HG03521 (cell line): ENCODE results near the gene SERPINA4.
"Not testable (repeated sequence)": the region's sequence is repeated elsewhere in the genome, so short reads cannot be mapped to it uniquely, and the experiment has no call there.

ENCODE experiments used
- ATAC-seq: cut with Tn5 transposase; IDR thresholded peaks from one replicate; pipeline ENCODE4 v1.9.1; 2021; ENCODE audit warnings: mild to moderate bottlenecking, moderate library complexity; ENCODE audit not compliant: unreplicated experiment

Gene SERPINA4

DNA sequence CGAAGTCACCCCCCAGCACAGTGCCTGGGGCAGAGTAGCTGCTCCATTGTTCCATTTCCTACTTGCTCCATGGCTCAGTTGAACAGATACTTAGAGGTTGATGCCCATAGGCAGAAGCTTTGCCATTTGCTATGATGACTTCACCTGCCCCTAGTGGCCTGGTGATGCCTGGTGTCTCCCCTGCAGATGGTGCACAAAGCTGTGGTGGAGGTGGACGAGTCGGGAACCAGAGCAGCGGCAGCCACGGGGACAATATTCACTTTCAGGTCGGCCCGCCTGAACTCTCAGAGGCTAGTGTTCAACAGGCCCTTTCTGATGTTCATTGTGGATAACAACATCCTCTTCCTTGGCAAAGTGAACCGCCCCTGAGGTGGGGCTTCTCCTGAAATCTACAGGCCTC is 30.6 kb downstream of the SERPINA4 start:
- no peak for ATAC-seq

DNA sequence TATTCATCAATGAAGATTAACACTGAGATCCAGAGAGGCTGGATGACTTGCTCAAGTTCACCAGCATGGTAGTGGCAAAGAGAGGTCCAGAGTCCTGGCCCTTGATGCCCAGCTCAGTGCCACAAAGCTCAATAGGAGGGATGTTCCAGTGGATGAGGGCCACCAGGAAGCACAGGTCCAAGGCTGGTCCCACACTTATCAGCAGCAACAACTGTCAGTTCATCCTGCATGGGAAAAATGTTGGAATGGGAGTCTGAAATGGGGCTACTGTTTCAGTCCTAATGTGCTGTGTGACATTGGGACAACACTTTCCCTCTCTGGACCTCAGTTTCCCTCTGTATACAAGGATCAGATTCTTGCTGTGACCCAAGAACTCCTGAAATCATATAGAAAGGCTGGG is 31.2 kb downstream of the SERPINA4 start:
- no peak for ATAC-seq

DNA sequence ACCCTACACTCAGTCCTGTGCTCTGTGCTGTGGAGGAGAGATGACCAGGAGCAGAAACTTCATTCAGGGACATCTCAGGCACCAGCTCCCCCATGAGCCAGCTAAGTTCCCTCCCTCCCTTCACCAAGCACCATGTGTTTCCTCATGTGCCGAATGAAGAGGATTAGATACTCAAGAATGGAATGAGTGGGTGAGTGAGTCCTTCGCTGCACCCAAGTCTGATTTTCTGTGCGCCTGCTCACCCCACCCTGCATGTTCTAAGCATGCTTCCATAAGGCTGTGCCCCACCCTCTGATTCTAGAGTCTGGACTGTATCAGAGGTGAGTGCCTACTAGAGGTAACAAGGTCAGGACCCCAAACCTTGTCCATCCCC is 32.1 kb downstream of the SERPINA4 start:
- ATAC-seq: no peak

DNA sequence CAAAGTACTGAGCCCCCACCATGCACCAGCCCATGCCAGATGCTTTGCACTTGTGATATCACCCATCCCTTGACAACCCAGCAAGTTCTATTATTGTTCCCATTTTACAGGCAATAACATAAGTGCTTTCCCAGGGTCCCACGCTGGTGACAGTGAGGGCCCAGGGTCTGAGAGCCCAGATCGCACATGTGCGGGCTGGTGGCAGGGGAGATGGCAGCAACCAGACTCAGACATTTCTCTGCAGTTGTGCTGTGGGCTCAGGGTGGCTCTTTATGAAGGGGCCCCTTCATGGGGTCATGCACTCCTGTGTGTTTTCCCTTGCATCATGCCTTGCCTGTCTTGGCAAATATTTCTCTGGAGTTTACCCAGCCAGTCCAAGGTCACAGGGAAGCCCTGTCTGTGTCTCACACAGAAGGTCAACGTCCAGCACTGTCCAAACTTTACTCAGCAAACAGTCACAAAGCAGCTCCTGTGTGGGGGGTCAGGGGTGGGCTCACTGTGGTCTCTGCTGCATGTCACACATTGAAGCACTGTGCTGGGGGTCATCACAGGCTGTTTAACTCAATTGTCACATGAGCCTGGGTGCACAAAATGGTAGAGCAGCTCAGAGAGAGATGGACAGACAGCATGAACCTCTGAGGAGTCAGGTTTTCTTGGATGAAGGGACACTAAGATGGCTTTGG is 32.6 kb downstream of the SERPINA4 start:
- ATAC-seq: no peak

DNA sequence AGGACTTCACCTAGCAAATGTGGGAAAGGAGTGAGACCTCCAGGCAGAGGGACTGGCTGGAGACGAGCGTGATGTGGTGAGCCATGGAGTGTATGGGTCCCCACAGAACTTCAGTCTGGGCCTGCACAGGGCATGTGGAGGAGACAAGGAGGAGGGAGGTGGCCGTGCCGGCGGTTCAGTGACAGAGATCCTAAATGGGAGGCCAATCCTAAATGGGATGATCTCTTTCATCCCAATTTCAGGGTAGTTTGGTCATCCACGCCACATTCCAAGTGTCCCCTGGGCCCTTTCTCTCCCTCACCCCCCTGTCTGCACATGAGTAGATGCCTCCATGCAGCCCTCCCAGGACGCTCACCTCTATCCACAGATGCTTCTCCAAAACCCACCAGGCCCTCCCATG is 33.2 kb downstream of the SERPINA4 start:
- ATAC-seq: no peak

DNA sequence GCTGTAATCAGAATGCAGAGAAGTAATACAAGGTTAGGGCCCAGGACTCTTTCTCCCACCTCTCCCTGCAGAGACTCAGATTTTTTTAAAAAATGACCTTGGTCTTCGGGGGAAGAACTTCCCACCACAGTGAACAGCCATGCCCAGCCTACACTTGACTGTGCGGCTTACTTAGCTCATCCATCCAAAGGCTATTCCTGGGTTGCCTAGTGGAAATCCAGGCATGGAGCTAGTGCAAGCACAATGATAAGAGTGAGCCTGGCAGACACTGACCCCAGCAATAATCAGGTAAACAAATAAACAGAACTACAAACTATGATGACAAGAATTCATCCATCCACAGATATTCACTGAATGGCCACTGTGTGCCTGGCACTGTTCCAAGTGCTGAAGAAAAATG is 34.7 kb downstream of the SERPINA4 start:
- no peak for ATAC-seq

DNA sequence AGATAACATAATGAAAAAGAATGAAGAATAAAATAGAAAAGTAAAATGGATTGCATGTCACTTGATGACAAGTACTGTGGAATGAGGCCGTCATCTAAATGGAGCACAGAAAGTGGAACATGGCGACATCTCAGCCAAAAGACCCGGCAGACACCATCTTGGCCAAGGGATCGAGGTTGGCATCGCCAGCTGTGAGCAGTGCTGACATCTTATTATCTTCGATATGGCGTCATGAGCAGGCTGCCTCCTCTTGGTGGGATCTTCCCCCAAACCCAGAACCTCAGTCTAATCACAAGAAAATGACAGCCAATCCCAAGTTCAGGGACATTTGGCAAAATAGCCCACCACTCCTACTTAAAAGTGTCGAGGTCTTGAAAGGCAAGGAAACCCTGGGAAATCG is 35.1 kb downstream of the SERPINA4 start:
- ATAC-seq: no peak

DNA sequence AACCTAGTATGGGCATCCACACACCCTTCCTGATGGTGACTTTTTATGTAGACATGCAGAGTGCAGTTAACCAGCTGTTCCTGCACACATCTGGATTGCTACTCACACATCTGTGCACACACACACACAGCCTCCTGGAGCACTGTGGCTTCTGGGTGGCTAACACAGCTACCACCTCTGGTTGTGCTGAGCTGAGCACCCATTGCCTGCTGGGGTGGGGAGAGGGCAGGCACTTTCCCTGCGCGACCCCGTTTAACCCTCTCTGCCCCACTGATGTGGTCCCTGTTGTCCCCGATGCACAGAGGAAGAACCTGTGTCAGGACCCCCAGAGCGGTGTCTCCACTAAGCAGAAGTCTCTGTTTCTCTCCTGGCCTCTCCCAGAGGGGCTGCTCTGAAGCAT is 36.5 kb downstream of the SERPINA4 start:
- ATAC-seq: no peak

DNA sequence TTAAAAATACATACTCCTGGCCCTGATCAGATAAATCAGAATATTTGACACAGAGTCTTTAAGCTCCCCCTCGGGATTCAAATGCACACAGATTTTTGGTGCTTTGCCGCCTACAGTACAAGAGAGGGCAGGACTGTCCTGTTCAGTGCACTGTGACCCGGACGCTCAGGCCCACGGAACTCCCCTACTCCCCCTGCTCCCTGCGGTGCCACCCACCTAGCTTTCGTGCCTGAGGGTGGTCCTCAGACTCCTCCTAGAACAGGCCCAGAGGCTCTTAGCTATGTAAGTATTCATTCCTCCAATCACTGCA is 37.2 kb downstream of the SERPINA4 start:
- ATAC-seq: no peak

DNA sequence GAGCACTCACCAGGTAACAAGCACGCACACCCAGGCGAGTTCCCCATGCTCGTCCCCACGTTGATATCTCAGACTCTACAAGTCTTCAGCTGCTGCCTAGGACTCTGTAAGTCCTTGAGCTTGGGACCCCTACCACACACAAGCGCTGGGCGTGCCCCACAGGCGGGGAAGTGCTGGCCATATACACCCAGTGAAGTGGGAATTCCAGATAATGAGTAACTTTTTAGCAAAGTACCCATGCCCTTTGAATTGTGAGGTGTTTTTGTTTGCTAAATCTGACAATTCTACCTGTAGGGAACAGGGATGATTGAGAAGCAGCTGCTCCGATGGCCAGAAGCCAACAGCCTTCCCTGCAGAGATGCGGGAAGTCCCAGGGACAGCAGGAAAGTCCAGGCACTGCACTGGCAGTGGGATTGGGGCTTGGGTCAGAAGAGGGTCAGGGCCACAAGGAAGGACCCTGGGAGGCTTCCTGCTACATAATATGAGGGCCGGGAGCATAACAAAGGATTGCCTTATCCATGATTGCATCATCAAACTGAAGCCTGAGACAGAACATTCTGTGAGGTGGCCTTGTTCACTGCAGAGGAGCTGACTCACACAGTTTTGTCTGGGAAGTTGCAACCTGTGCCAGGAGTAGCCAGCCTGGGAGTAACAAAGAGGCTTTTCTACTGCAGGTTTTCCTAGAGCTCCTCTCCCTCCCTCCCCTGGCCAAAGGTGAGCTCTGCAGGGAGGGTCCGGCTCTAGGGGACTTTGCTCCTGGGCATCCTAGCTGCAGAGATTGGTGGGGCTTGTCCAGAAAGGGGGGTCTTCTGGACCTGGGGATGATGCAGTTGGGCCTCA is 37.8 kb downstream of the SERPINA4 start:
- no peak for ATAC-seq

DNA sequence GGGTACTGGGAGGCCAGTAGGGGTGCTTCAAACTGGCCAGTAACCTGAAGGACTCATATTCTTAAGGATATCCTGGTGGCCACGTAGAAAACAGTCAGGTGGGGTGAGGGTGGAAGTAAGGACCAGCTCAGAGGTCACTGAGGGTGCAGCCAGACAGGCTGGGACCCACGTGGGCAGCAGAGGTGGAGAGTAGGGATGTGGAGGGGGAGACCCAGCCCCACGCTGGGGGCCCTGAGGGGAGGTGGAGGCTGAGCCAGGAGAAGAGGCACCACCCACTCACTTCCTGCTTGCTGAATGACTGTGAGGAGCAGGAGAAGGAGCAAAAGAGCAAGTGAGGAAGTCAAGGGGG is 38.4 kb downstream of the SERPINA4 start:
- ATAC-seq: no peak

DNA sequence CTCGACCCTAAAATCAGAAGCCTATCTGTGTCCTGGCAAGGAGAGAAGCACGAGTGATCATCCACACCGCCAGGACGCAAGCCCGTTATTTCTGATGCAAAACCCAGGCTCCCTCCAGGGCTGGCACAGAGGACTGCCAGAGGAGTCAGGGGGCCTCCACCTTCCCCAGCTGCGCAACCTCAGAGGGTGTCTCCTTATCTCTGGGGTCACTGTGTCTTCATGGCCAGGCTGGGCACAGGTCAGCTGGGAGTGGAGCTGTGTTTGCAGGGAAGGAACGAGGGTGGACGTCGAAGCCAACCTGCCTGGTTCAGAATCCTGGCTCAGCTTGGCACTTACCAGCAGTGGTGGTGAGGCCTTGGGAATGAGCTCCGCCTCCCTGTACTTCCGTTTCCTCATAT is 38.9 kb downstream of the SERPINA4 start:
- no peak for ATAC-seq

DNA sequence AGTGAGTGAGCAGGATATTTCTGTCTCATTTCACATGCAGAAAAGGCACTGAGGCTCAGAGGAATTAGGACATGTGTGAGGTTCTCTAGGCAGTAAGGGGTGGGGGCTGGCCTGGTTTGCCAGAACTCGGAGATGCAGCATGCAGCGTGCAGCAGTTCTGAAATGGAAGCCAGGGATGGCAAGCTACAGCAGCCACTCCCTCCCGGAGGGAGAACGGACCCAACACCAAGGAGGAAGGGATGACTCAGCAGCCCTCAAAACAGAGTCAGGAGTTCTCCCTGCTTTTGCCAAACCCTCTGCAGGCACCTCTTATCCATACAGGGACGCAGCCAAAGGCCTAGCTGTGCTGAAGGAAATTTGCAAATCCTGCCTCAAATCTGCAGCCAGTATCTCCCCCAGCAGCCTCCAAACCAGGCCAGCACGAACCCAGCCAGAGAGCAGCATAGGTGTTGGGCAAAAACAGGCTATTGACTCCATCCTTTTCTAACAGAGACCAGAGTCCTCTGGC is 40.7 kb downstream of the SERPINA4 start:
- ATAC-seq: no peak

DNA sequence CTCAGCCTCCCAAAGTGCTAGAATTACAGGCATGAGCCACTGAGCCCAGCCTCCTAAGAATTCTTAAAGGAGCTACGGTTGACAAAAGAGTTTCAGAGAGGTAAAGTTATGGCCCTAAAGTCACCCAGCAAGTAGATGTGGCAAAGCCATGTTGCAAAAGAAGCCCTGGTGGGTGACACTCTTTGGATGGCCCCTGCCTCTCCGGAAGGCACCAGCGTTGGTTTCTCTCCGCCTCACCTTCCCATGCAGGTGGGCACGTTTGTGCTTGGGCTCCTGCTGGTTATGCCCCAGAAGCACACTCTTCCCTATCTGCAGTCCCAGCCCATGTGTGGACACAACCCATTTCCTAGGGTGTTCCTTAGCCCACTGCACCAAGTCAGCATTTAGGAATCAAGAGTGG is 41.5 kb downstream of the SERPINA4 start:
- no peak for ATAC-seq

DNA sequence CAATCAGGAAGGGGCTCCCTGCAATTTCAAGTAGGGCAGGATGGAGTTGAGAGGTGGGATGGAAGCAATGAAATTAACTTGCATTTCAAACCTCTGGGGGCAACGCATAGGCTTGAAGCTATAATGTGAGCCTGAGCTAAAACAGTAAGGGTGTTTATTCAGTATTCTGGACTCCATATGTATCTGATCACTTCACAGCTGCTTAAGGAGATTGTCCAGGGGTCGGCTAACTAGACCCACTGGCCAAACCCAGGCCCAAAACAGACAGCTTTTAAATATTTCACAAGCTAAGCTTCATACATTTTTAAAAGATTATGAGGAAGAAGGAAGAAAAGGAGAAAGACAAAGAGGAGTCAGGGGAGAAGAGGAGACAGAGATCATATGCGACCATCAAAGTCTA is 44.1 kb downstream of the SERPINA4 start:
- no peak for ATAC-seq

DNA sequence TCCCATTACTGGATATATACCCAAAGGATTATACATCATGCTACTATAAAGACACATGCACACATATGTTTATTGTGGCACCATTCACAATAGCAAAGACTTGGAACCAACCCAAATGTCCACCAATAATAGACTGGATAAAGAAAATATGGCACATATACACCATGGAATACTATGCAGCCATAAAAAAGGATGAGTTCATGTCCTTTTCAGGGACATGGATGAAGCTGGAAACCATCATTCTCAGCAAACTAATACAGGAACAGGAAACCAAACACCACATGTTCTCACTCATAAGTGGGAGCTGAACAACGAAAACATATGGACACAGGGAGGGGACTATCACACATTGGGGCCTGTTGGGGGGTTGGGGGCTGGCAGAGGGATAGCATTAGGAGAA is 47.7 kb downstream of the SERPINA4 start:
- not testable (repeated sequence) for ATAC-seq

DNA sequence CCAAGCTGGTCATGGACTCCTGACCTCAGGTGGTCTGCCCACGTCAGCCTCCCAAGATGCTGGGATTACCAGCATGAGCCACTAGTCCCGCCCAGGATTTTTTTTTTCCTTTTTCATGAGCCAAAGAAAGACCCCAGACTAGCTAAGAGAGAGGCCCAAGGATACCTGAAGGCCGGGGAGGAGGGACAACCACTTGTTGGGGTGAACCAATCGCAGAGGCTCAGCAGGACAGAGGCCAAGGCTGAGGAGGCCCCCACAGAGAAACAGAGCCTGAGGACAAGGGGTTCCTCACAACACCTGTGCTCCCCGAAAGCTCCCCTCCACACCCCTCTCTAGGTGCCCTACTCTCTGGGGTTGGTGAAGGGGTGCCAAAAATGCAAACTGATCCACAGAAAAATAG is 49.9 kb downstream of the SERPINA4 start:
- ATAC-seq: no peak

DNA sequence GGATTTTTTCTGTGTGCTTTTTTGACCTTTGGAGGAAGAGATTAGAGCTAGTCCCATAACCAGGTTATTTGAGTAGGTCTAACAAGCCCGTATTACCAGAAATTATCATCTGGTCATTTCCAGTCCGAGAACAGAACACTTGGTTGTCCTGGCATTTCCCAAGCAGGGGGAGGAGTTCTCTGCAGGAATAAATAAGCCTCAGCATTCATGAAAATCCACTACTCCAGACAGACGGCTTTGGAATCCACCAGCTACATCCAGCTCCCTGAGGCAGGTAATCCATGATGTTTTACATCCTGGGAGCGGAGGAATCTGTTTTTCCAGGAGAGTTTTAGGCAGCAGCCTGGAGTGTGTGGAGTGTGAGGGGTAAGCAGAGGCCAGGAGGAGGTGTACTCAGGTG is 50.9 kb downstream of the SERPINA4 start, which contains the start of gene SERPINA3:
SERPINA3 (plus strand) TSS at position 218 of the 400 bp plus-strand sequence. CDS start 2,051 bp downstream, outside the sequence.
- ATAC-seq: no peak

DNA sequence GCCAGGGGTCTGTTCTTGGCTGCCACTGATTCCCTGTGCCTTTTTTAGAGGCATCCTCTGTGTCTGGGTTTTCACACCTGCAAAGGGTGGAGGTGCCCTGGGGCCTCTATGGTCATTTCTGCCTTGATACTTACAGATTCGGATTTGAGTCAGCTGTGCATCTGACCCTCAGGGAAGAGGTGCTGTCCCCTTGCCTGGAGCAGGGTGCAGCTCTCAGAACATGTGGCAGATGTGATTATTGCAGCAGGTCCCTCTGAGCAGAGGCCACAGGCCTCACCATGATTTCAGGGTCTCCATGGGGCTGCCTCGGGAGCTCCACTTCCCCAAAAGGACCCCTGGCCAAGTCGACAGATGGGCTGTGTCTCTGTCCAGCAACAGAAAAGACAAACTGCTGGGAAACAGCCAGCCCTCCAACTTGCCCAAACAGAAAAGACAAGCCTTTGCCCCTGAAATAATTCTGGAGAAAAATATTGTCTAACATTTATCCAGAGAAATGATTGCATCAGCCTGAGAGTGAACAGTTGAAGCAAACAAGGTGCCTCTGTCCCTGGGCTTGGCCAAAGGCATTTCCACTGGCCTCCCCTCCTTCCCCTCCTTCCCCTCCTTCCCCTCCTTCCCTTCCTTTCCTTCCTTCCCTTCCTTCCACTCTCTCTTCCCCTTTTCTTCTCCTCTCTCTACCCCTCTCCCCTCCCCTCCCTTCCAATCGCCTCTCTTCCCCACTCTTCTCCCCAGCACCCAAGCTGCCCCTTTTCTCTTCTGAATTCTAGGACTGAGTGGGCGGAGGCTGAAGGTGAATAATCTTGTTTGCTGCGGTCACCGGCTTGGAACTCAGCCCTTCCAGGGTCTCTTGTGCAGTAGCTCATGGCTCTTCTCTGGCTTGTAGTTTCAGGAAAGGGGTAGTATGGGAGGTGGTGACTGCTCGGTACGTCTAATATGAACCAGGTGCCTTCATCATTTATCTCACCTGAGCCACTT is 51.6 kb downstream of the SERPINA4 start:
- ATAC-seq: no peak

DNA sequence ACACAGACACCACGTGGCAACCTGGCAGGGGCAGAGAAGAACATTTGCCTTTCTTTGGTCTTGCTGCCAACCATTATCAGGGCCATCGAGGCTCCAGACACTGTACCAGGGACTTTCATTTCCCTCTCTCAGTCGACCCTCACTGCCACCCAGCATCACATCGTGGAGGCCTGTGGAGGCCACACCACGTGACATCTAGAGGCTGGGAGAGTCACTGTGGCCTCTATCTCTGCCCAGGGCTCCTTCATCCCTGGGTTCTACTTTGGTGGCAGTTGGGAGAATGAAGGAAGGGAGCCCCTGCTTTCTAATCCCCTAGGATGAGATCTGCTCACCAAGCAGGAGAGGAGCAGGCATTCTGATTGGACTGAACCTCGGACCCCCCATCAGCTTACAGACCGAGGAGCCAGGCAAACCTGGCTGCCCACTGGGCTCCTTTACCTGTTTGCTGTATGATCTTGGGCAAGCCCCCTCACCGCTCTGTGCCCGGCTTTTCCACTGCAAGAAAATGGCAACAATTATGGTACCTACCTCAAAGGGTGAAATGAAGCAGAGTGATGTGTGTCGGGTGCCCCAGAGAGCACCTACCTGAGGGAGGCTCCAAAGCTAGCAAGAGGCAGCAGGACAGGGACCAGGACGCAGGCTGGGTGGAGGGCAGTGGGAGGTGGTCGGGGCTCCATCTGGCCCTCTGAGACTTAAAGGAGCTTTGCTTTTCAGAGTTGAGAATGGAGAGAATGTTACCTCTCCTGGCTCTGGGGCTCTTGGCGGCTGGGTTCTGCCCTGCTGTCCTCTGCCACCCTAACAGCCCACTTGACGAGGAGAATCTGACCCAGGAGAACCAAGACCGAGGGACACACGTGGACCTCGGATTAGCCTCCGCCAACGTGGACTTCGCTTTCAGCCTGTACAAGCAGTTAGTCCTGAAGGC is 52.7 kb downstream of the SERPINA4 start:
- no peak for ATAC-seq
